GM18508 (cell line): ENCODE data around the gene DHRS7B.
"Not testable (repeated sequence)": the region's sequence is repeated elsewhere in the genome, so short reads cannot be mapped to it uniquely, and the experiment has no call there.

Source experiments
- ATAC-seq: cut with Tn5 transposase; IDR thresholded peaks from one replicate; pipeline ENCODE4 v1.9.1; 2021; ENCODE audit warnings: moderate number of reproducible peaks; ENCODE audit not compliant: insufficient read depth, unreplicated experiment

Gene DHRS7B

GRCh38 chr17:21201298-21201595, 74.5 kb downstream of the DHRS7B start:
- ATAC-seq = no peak

DNA sequence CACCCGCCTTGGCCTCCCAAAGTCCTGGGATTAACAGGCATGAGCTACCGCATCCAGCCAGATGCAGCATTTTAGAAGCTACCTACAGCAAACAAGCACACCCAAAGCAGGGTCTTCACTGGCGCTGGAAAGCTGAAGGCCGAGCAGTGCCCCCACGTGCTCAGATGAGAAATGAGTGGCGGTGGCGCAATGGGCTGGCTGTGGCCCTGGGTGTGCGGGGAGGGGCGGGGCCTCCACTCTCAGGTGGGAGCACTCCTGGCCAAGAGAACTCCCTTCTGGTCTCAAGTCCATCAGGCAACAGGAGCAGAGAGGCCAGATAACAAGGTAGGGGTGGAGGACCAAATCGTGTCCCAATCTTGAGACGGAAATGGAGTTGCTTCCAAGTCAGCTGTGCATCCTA, 75.1 kb downstream of the DHRS7B start:
- ATAC-seq = no peak

DNA sequence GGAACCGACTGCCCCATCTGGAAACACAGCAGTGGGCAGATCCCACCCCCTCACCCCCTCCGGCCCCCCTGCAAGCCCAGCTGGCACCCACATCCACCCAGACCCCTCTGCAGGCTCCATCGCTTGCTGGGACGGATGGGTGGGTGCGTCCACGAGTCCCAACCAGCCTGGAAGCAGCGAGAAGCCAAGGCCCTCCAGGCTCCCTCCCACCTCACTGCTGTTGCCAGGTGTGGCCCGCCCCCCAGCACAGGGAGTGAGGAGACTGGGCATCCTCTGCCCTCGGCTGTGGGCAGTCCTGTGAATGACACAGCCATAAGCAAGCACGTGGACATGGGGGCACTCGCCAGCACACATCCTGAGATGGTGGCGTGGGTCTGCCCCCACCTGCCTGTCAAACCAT, 75.7 kb downstream of the DHRS7B start:
- ATAC-seq = no peak

DNA sequence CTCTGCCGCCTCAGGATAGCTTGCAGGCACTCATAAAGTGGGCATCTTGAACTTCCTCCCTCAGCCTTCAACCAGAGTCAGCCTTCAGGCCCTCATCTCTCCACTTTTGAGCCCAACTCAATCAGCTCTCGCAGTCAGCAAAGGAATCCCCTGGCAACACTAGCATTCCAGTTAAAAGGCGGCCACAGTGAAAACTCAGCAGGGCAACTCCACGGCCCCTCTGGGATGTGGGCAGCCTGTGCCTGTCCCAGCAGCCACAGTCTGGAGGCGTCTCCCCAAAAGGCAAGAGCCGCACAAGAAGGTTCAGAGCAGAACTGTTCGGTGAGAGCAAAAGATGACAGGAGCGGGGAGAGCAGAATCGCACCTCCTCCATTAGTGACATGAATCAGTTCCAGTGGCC, 78.2 kb downstream of the DHRS7B start:
- no peak for ATAC-seq

DNA sequence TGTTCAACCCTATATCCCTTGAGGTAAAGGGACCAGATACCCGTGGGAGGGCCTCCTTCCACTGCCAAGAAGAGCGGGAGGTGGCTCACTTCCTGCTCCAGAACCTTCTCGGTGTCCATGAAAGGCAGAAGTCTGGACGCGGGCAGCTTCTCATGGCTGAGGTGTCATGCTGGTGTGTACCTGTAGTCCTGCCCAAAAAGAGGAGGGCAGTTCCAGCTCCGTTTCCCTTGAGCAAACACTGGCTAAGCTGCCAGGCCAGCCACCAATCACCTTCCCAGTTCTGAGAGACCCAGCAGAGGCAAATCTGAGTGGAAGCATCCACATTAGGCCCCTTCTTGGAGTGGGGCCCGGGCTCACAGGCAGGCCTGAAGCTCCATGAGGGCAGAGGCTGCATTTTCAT, 81.6 kb downstream of the DHRS7B start:
- ATAC-seq = no peak

DNA sequence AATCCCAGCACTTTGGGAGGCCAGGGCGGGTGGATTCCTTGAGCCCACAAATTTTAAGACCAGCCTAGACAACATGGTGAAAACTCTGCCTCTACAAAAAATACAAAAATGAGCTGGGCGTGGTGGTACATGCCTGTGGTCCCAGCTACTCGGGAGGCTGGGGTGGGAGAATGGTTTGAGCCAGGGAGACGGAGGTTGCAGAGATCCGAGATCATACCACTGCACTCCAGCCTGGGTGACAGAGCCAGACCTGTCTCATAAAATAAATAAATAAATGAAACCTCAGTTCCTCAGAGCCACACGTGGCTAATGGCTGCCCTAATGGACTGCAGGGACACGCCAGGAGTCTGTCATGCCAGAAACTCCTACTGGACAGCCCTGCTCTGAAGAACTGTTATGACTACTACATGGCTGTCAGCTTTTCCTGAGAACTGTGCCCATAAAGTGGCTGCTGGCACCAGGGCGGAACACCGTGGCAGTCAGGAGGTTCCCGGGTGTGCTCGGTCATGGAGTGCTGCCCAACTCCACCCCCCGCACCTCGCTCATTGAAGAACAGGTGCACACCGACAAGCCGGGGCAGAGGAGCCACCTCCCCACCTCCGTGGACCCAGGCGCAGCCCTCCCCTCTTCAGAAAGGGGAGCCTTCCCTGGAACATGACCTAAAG, 82.9 kb downstream of the DHRS7B start:
- ATAC-seq = no peak

- ATAC-seq = no peak
Observed at GRCh38 chr17:21210411-21211076, 83.8 kb downstream of the DHRS7B start.

- ATAC-seq = no peak
Observed at GRCh38 chr17:21211825-21212479, 85.2 kb downstream of the DHRS7B start.

DNA sequence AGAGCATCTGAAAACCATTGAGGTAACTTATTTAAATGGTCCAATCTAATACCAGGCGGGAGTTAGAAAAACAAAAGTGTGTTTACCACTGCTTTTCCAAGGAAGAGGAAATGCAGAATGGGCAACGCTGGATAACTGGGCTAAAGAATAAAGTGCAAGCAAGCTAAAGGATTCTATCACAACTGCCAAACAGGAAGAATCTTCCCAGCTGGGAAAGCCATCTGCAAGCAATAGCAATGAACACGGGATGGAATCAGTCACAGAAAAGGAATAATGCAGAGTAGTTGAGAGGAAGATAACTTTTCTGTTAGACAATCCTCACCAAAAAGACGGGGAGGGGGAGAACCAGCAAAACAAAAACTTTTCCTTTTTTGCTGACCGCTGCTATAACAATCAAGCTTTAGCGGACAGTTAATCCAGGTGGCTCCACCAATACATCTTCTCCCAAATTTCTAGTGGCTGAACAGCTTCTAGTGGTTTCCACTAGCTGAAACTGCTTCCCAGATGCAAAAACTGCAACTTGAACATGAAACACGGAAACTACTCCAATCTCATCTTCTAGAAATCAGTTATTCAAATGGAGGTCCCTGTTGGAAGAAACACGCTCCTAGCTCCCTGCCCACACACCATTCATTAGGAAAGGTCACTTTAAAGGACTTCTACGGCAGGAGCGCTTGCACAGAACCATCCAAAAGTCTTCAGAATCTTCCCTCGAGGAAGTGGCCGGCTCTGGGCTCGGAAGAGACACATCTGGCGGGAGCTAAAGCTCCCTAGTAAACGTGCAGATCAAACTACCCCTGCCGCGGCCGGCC, 86.3 kb downstream of the DHRS7B start:
- no peak for ATAC-seq

DNA sequence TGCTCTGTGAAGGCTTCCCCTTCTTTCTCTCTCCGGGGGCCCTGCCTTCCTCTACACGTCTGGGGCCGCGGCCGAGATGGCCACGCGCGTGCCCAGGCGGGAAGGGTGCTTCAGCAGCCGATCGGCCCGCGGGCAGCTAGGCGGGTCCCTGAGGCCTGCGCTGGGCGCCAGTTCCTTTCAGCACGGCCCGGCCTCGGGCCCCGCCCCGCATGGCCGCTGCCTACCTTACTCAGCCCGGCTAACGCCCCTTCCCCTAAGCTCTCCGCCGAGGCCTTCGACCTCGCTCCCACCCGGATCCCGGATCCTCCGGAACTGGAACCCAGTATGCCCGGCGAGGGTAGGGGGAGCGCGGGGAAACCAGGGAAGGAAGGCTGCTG, 86.9 kb downstream of the DHRS7B start:
- ATAC-seq = peak; percentile 14

- ATAC-seq = peak; percentile 71
Observed at GRCh38 chr17:21214015-21214776, 87.4 kb downstream of the DHRS7B start, which contains the start of gene TMEM11. Gene TMEM11, minus strand, starts transcription at chr17:21214161. Its CDS starts 9 bp downstream, at chr17:21214152.

DNA sequence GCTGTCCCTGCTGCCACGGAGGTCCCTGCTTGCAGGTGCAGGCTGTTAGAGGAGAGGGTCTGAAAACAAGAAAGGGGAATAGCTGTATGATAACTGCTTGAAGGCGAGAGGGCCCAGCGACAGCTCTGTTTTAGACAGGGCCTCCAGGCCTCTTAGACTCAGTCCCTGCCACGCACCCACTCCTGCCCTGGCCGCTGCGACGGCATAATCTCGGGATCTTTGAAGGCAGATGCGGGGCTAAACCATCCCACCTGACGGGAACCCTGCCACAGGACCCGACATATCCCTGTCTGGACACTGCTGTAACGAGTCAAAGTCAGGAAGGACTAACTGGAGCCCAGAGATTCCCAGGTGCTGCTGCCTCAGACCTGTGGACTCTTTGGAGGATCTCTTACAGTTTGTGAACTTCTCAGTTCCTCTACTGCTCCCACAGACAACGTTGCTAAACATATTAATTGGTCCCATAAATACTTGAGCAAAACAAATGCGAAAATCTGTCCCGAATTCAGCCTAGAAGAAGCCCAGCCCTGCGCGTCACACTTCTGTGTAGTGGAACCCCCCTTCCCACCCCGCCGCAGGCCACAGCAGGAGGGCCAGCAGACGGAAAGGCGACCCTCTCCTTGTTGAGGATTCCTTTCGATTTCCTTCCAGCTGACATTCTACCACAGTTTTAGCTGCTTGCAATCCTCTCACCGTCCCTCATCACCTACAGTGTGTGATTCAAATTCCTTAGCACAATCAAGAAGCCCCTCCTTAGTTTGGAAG, 88.2 kb downstream of the DHRS7B start:
- peak; percentile 1 for ATAC-seq

DNA sequence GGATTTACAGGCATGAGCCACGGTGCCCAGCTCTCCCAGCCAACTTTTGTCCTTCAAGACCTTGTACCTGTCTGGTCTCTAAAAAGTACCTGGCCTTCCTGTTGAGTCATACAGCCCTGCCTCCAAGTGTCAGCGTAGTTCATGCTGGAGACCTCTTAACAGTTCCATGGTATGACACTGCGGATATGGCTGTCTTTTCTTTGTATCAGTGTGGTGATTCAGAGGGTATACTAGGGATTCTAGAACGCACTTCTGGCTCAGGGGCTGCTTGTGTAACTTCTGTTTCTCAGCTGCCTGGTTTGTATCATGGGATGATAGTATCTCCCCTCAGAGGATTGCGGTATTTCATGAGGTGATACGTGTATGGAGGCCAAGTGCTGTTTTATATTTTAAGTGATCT, 89.2 kb downstream of the DHRS7B start:
- ATAC-seq = no peak

DNA sequence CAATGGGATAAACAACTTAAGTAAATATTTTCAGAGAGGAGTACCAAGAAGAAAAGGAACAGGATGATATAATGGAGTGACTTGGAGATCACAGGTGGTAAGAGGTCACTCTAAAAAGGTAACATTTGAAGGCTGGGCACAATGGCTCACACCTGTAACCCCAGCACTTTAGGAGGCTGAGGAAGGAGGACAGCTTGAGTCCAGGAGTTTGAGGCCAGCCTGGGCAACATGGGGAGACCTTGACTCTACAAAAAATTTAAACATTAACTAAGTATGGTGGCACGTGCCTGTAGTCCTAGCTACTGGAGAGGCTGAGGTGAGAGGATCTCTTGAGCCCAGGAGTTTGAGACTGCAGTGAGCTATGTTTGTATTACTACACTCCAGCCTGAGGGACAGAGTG, 90.6 kb downstream of the DHRS7B start:
- ATAC-seq = no peak

- no peak for ATAC-seq
Observed at GRCh38 chr17:21218101-21218500, 91.3 kb downstream of the DHRS7B start.

GRCh38 chr17:21218831-21219380, 92.1 kb downstream of the DHRS7B start:
- no peak for ATAC-seq

DNA sequence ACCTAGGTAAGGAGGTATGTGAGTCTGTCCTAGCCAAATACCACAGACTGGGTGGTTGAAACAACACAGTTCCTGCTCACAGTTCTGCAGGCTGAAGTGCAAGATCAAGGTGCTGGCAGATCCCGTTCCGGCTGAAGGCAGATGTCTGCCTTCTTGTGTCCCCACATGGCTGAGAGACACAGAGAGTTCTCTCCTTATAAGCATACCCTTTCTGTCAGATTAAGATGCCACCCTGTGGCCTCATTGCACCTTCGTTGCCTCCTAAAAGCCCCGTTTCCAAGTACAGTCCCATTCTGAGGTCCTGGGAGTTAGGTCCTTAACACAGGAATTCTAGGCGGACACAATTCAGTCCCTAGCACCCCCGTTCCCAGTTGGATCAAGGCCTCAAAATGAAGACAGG, 96.3 kb downstream of the DHRS7B start:
- ATAC-seq = no peak

- ATAC-seq = not testable (repeated sequence)
Observed at GRCh38 chr17:21227277-21227676, 100.5 kb downstream of the DHRS7B start.

- ATAC-seq = no peak
Observed at GRCh38 chr17:21228111-21228510, 101.3 kb downstream of the DHRS7B start.
